Karpas-422 (cell line): ENCODE measurements around the gene NRXN3. TPM values are rescaled to one million over a fixed set of nuclear protein-coding genes. Genes with fewer than 3 reads are reported as not detected.
A peak's percentile ranks its signal among the peaks of the same experiment; 100 is the strongest.

Experiments used
- DNase-seq: peaks from one replicate; pipeline ENCODE4 v3.0.0-alpha.2; 2015
- H2AFZ ChIP-seq: fragments of 200-600 bp; sonication (generic); 2 replicates; pipeline ENCODE4 v1.6.1; 2014; ENCODE audit warnings: antibody characterized with exemption, low read length, mixed read lengths
- H3K27ac ChIP-seq: fragments of 200-600 bp; sonication (generic); 2 replicates; pipeline ENCODE4 v1.5.1; 2014; ENCODE audit warnings: mild to moderate bottlenecking, low read length, moderate library complexity
- H3K27me3 ChIP-seq: fragments of 200-600 bp; sonication (generic); 2 replicates; pipeline ENCODE4 v1.6.1; 2014; ENCODE audit warnings: low read length, mixed read lengths
- H3K36me3 ChIP-seq: fragments of 200-600 bp; sonication (generic); 2 replicates; pipeline ENCODE4 v1.6.1; 2014; ENCODE audit warnings: low read length, mixed read lengths; ENCODE audit not compliant: insufficient read depth
- H3K4me1 ChIP-seq: fragments of 200-600 bp; sonication (generic); 2 replicates; pipeline ENCODE4 v1.6.1; 2014; ENCODE audit warnings: mild to moderate bottlenecking, low read length, mixed read lengths
- H3K4me2 ChIP-seq: fragments of 200-600 bp; sonication (generic); 2 replicates; pipeline ENCODE4 v1.6.1; 2014; ENCODE audit warnings: low read length, low read depth, mild to moderate bottlenecking; ENCODE audit not compliant: poor library complexity, severe bottlenecking
- H3K4me3 ChIP-seq: fragments of 200-600 bp; sonication (generic); 2 replicates; pipeline ENCODE4 v1.5.1; 2014; ENCODE audit warnings: mild to moderate bottlenecking, antibody characterized with exemption, low read length, mixed read lengths
- H3K79me2 ChIP-seq: fragments of 200-600 bp; sonication (generic); 2 replicates; pipeline ENCODE4 v1.6.1; 2014; ENCODE audit warnings: mild to moderate bottlenecking, low read length, mixed read lengths
- H3K9ac ChIP-seq: fragments of 200-600 bp; sonication (generic); 2 replicates; pipeline ENCODE4 v1.6.0; 2014; ENCODE audit warnings: low read length
- H3K9me2 ChIP-seq: fragments of 200-600 bp; sonication (generic), shearing (Covaris generic); replicated peaks from 2 replicates; pipeline ENCODE4 v1.6.0; 2014; ENCODE audit warnings: mild to moderate bottlenecking, low read length, moderate library complexity; ENCODE audit not compliant: insufficient read depth
- H3K9me3 ChIP-seq: fragments of 300-700, 200-600 bp; sonication (generic); 2 replicates; pipeline ENCODE4 v1.6.1; 2014; ENCODE audit warnings: low read length, mixed read lengths
- H4K20me1 ChIP-seq: fragments of 200-600 bp; sonication (generic); 2 replicates; pipeline ENCODE4 v1.6.1; 2014; ENCODE audit warnings: mild to moderate bottlenecking, antibody characterized with exemption, low read length, low read depth; ENCODE audit not compliant: insufficient read depth
- total RNA-seq: library from RNA; depleted of rRNA; stranded (reverse); fragments of >200 nt; shearing (Covaris generic); gene quantifications from 2 replicates; pipeline ENCODE4 v1.2.3, GENCODE V29; 2014; ENCODE audit warnings: low replicate concordance

Gene NRXN3
- total RNA-seq, 1 experiment from 2014 or later: not detected

- Histone ChIP-seq H3K9ac (no peak overlapping the region), H2AFZ (no peak overlapping the region), H3K9me2 (no peaks in the 10 kb centered on the region), H4K20me1 (peaks cover 2% of the 10 kb centered on the region; the same call in 1 of the 2 replicates), H3K4me1 (no peaks in the 10 kb centered on the region), H3K4me2 (no peak overlapping the region), H3K9me3 (no peaks in the 10 kb centered on the region), H3K79me2 (no peaks in the 10 kb centered on the region), H3K36me3 (no peaks in the 10 kb centered on the region), H3K27ac (no peak overlapping the region), H3K27me3 (no peaks in the 10 kb centered on the region; the same call in 1 of the 2 replicates), H3K4me3 (no peak overlapping the region)
- DNase-seq: no peak
Observed at GRCh38 chr14:78363008-78363407, 192.8 kb downstream of the NRXN3 start.

GRCh38 chr14:78367355-78367754 is 197.2 kb downstream of the NRXN3 start:
- Histone ChIP-seq H3K4me2 (no peak overlapping the region), H3K36me3 (no peaks in the 10 kb centered on the region), H3K4me1 (no peaks in the 10 kb centered on the region), H3K79me2 (no peaks in the 10 kb centered on the region), H2AFZ (no peak overlapping the region), H3K27ac (no peak overlapping the region), H3K4me3 (no peak overlapping the region), H3K27me3 (no peaks in the 10 kb centered on the region; the same call in 1 of the 2 replicates), H3K9me3 (no peaks in the 10 kb centered on the region), H3K9me2 (no peaks in the 10 kb centered on the region), H3K9ac (no peak overlapping the region), H4K20me1 (peaks cover 2% of the 10 kb centered on the region; the same call in 1 of the 2 replicates)
- DNase-seq: no peak

GRCh38 chr14:78383060-78383459 is 212.9 kb downstream of the NRXN3 start:
- Histone ChIP-seq H3K9me2 (no peaks in the 10 kb centered on the region), H3K4me2 (no peak overlapping the region), H3K79me2 (no peaks in the 10 kb centered on the region), H3K4me1 (no peaks in the 10 kb centered on the region), H3K9me3 (no peaks in the 10 kb centered on the region), H3K4me3 (no peak overlapping the region), H3K27me3 (no peaks in the 10 kb centered on the region), H3K36me3 (no peaks in the 10 kb centered on the region), H2AFZ (no peak overlapping the region), H3K9ac (no peak overlapping the region), H4K20me1 (no peaks in the 10 kb centered on the region), H3K27ac (no peak overlapping the region)
- DNase-seq: no peak

GRCh38 chr14:78398216-78398615 is 228.0 kb downstream of the NRXN3 start:
- H3K27ac ChIP-seq: no peak overlapping the region
- no peaks in the 10 kb centered on the region for H3K79me2 ChIP-seq
- no peak overlapping the region for H2AFZ ChIP-seq
- no peak for DNase-seq
- no peak overlapping the region for H3K4me3 ChIP-seq
- H3K4me2 ChIP-seq: no peak overlapping the region
- no peaks in the 10 kb centered on the region for H3K9me2 ChIP-seq
- H4K20me1 ChIP-seq: no peaks in the 10 kb centered on the region
- H3K36me3 ChIP-seq: no peaks in the 10 kb centered on the region
- H3K9me3 ChIP-seq: no peaks in the 10 kb centered on the region
- H3K9ac ChIP-seq: no peak overlapping the region
- 0 out of 2 replicates have a peak, but pooled peaks cover 2% of the 10 kb centered on the region for H3K27me3 ChIP-seq
- H3K4me1 ChIP-seq: no peaks in the 10 kb centered on the region

- no peak overlapping the region for H2AFZ ChIP-seq
- H3K79me2 ChIP-seq: no peaks in the 10 kb centered on the region
- no peak overlapping the region for H3K4me2 ChIP-seq
- no peak overlapping the region for H3K9ac ChIP-seq
- H3K27me3 ChIP-seq: 0 out of 2 replicates have a peak, but pooled peaks cover 2% of the 10 kb centered on the region
- H3K4me3 ChIP-seq: no peak overlapping the region
- no peaks in the 10 kb centered on the region for H3K9me2 ChIP-seq
- H3K27ac ChIP-seq: no peak overlapping the region
- no peaks in the 10 kb centered on the region for H3K9me3 ChIP-seq
- H3K36me3 ChIP-seq: no peaks in the 10 kb centered on the region
- no peaks in the 10 kb centered on the region for H3K4me1 ChIP-seq
- no peaks in the 10 kb centered on the region for H4K20me1 ChIP-seq
- DNase-seq: peak; percentile 68
Observed at GRCh38 chr14:78399316-78399889, 229.2 kb downstream of the NRXN3 start.

- H3K4me3 ChIP-seq: no peak overlapping the region
- no peak for DNase-seq
- H3K36me3 ChIP-seq: no peaks in the 10 kb centered on the region
- H3K79me2 ChIP-seq: no peaks in the 10 kb centered on the region
- no peaks in the 10 kb centered on the region for H4K20me1 ChIP-seq
- no peak overlapping the region for H3K9ac ChIP-seq
- no peaks in the 10 kb centered on the region for H3K4me1 ChIP-seq
- no peaks in the 10 kb centered on the region for H3K9me3 ChIP-seq
- H3K27ac ChIP-seq: no peak overlapping the region
- H3K27me3 ChIP-seq: no peaks in the 10 kb centered on the region
- no peaks in the 10 kb centered on the region for H3K9me2 ChIP-seq
- H3K4me2 ChIP-seq: no peak overlapping the region
- no peak overlapping the region for H2AFZ ChIP-seq
Observed at GRCh38 chr14:78401866-78402265, 231.7 kb downstream of the NRXN3 start.

GRCh38 chr14:78403278-78403815 is 233.2 kb downstream of the NRXN3 start:
- H3K9me2 ChIP-seq: no peaks in the 10 kb centered on the region
- H2AFZ ChIP-seq: no peak overlapping the region
- no peaks in the 10 kb centered on the region for H3K9me3 ChIP-seq
- no peak for DNase-seq
- no peaks in the 10 kb centered on the region for H3K36me3 ChIP-seq
- H3K27ac ChIP-seq: no peak overlapping the region
- H3K4me3 ChIP-seq: no peak overlapping the region
- H3K9ac ChIP-seq: no peak overlapping the region
- no peaks in the 10 kb centered on the region for H3K79me2 ChIP-seq
- no peaks in the 10 kb centered on the region for H3K4me1 ChIP-seq
- no peaks in the 10 kb centered on the region for H3K27me3 ChIP-seq
- H4K20me1 ChIP-seq: no peaks in the 10 kb centered on the region
- H3K4me2 ChIP-seq: no peak overlapping the region

- no peak for DNase-seq
- no peak overlapping the region for H3K9ac ChIP-seq
- H3K4me2 ChIP-seq: no peak overlapping the region
- H3K9me3 ChIP-seq: no peaks in the 10 kb centered on the region
- no peaks in the 10 kb centered on the region for H3K36me3 ChIP-seq
- H3K27me3 ChIP-seq: no peaks in the 10 kb centered on the region
- no peaks in the 10 kb centered on the region for H3K4me1 ChIP-seq
- no peak overlapping the region for H3K27ac ChIP-seq
- no peaks in the 10 kb centered on the region for H4K20me1 ChIP-seq
- H2AFZ ChIP-seq: no peak overlapping the region
- no peaks in the 10 kb centered on the region for H3K79me2 ChIP-seq
- H3K9me2 ChIP-seq: no peaks in the 10 kb centered on the region
- no peak overlapping the region for H3K4me3 ChIP-seq
Observed at GRCh38 chr14:78405079-78405856, 235.1 kb downstream of the NRXN3 start.
